Prostate gland (tissue), 2 donors: Measurements from ENCODE around the gene CSE1L.

Experiments
- POLR2A ChIP-seq: fragments of 450-650 bp; IDR thresholded peaks from one replicate; pipeline ENCODE4 v1.6.1; 2016; ENCODE audit warnings: antibody characterized with exemption, mild to moderate bottlenecking
- POLR2AphosphoS5 ChIP-seq: sonication (generic); formaldehyde crosslinking; IDR thresholded peaks from one replicate; pipeline ENCODE4 v1.6.1; 2017; ENCODE audit warnings: antibody characterized with exemption
- TF ChIP-seq, protein P1 (sequence below), 4 experiments: fragments of 200-600 bp in 2 of 4; fragments of 450-650 bp in 2 of 4; sonication (generic) in 2 of 4; IDR thresholded peaks; 1 replicate in 3 of 4; 2 replicates in 1 of 4; pipeline ENCODE4 v1.5.1; 2016 to 2019; ENCODE audit warnings: antibody characterized with exemption in 4 of 4, mild to moderate bottlenecking in 2 of 4, moderate library complexity in 2 of 4

DNA sequence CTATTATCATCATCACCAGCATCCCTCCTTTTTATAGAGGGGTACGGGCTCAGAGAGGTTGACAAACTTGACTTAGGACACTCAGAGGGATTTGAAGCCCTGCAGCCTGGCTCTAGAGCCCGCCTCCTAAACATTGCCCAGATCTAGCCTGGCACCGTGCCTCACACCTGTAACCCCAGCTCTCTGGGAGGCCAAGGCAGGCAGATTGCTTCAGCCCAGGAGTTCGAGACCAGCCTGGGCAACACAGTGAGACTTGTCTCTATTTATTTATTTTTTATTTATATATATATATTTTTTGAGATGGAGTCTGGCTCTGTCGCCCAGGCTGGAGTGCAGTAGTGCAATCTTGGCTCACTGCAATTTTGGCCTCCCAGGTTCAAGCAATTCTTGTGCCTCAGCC lies 6.3 kb upstream of the CSE1L start:
- TF ChIP-seq, protein P1, sequence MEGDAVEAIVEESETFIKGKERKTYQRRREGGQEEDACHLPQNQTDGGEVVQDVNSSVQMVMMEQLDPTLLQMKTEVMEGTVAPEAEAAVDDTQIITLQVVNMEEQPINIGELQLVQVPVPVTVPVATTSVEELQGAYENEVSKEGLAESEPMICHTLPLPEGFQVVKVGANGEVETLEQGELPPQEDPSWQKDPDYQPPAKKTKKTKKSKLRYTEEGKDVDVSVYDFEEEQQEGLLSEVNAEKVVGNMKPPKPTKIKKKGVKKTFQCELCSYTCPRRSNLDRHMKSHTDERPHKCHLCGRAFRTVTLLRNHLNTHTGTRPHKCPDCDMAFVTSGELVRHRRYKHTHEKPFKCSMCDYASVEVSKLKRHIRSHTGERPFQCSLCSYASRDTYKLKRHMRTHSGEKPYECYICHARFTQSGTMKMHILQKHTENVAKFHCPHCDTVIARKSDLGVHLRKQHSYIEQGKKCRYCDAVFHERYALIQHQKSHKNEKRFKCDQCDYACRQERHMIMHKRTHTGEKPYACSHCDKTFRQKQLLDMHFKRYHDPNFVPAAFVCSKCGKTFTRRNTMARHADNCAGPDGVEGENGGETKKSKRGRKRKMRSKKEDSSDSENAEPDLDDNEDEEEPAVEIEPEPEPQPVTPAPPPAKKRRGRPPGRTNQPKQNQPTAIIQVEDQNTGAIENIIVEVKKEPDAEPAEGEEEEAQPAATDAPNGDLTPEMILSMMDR (IDR thresholded peaks at IDR 0.05): no peak
- TF ChIP-seq POLR2A (no peak), POLR2AphosphoS5 (no peak)
